AG04450 (cell line): ENCODE results near the gene IQCN. TPM values are rescaled to one million over a fixed set of nuclear protein-coding genes. Genes with fewer than 3 reads are reported as not detected.

ENCODE experiments used
- CTCF ChIA-PET: fragments of 300-600, 350-600 bp; formaldehyde crosslinking; extraction: SDS; loops from one replicate; lab custom pipeline; 2022; ENCODE audit warnings: antibody characterized with exemption, inconsistent platforms; lab: Charles Lee
- POLR2A ChIA-PET: fragments of 350-600 bp; formaldehyde crosslinking; extraction: SDS; loops from one replicate; lab custom pipeline; 2021; ENCODE audit warnings: antibody characterized with exemption, inconsistent platforms; lab: Yijun Ruan, JAX
- DNase-seq: peaks from one replicate; pipeline ENCODE4 v3.0.0-alpha.2; 2011; ENCODE audit warnings: low read depth, low spot score
- H3K27ac ChIP-seq: one replicate; pipeline ENCODE4 v1.5.1; 2012; ENCODE audit warnings: low read depth, low read length, control low read depth
- H3K27me3 ChIP-seq: one replicate; pipeline ENCODE4 v1.6.0; 2012; ENCODE audit warnings: low read length; ENCODE audit not compliant: control insufficient read depth, insufficient read depth
- H3K4me3 ChIP-seq: 2 replicates; pipeline ENCODE4 v1.5.1; 2011; ENCODE audit warnings: mild to moderate bottlenecking, low read depth, low read length, control low read depth
- H3K9me3 ChIP-seq: 2 replicates; pipeline ENCODE4 v1.5.1; 2012; ENCODE audit warnings: low read length; ENCODE audit not compliant: control insufficient read depth, insufficient read depth
- CTCF ChIP-seq: IDR thresholded peaks from 2 replicates; pipeline ENCODE4 v1.5.1; 2011; ENCODE audit warnings: low read depth, low read length, control low read depth, inconsistent platforms
- polyA plus RNA-seq: library from polyadenylated mRNA; depleted of rRNA; stranded (reverse); fragments of >200 nt; gene quantifications from 2 replicates; pipeline ENCODE4 v1.2.3, GENCODE V29; 2011

Gene IQCN
- polyA plus RNA-seq, 1 experiment, result 0.45 TPM

- H3K27ac ChIP-seq, result no peak overlapping the region
- ChIA-PET POLR2A (no interaction called here), CTCF (no interaction called here)
- no peak for DNase-seq
- no peaks in the 10 kb centered on the region for H3K27me3 ChIP-seq
- H3K9me3 ChIP-seq, result no peaks in the 10 kb centered on the region; the same call in 1 of the 2 replicates
- no peak for TF ChIP-seq CTCF
- no peak overlapping the region for H3K4me3 ChIP-seq
Observed at GRCh38 chr19:18266771-18267686, 7.2 kb downstream of the IQCN start.

GRCh38 chr19:18265582-18265981 lies 8.7 kb downstream of the IQCN start:
- TF ChIP-seq CTCF, result no peak
- ChIA-PET CTCF (no interaction called here), POLR2A (no interaction called here)

GRCh38 chr19:18264971-18265540 lies 9.2 kb downstream of the IQCN start:
- ChIA-PET POLR2A (no interaction called here), CTCF (no interaction called here)
- Histone ChIP-seq H3K9me3 (no peaks in the 10 kb centered on the region; the same call in 1 of the 2 replicates), H3K27me3 (no peaks in the 10 kb centered on the region), H3K27ac (no peak overlapping the region), H3K4me3 (no peak overlapping the region)
- no peak for DNase-seq
- TF ChIP-seq CTCF, result no peak

More at GRCh38 chr19:18265582-18265981, 8.7 kb downstream of the IQCN start:
- Histone ChIP-seq H3K9me3 (no peaks in the 10 kb centered on the region; the same call in 1 of the 2 replicates), H3K27me3 (no peaks in the 10 kb centered on the region), H3K27ac (no peak overlapping the region), H3K4me3 (no peak overlapping the region)
- DNase-seq, result no peak

- CTCF ChIA-PET, result no interaction called here
- Histone ChIP-seq H3K4me3 (no peak overlapping the region), H3K9me3 (no peaks in the 10 kb centered on the region; the same call in 1 of the 2 replicates), H3K27ac (no peak overlapping the region), H3K27me3 (no peaks in the 10 kb centered on the region)
- POLR2A ChIA-PET, result interaction anchor here (2.1 kb wide), 1 partner anchor 17 kb away, joined by 5 read pairs; the partner anchor contains the start of gene JUND
- DNase-seq, result no peak
- TF ChIP-seq CTCF, result no peak
Observed at GRCh38 chr19:18264137-18264854, 10.0 kb downstream of the IQCN start.
